K562 (cell line): ENCODE results near the gene TMEM117. TPM values are rescaled to one million over a fixed set of nuclear protein-coding genes. Genes with fewer than 3 reads are reported as not detected.

Experiments used
- ATAC-seq: fragments of 200-7000 bp; cut with Tn5 transposase; 3 replicates; pipeline ENCODE4 v1.9.1; 2020; ENCODE audit warnings: moderate library complexity
- BruUV-seq: library from RNA; stranded (reverse); fragments of 400-500 nt; replicated peaks from 2 replicates; lab custom pipeline; 2021; lab: Mats Ljungman, UMichigan
- CTCF ChIA-PET: fragments of 300-600 bp; formaldehyde crosslinking; extraction: SDS; loops from one replicate; lab custom pipeline; 2021; ENCODE audit warnings: low intra/inter-chr PET ratio; lab: Yijun Ruan, JAX
- POLR2A ChIA-PET: fragments of 300-600, 350-650 bp; sonication (Branson Sonifier 250); formaldehyde crosslinking; extraction: SDS; loops from one replicate; lab custom pipeline; 2021; ENCODE audit warnings: antibody characterized with exemption, inconsistent platforms; lab: Yijun Ruan, JAX
- DNase-seq, 4 experiments: peaks; one replicate each; pipeline versions ENCODE4 v3.0.0 to v3.0.0-alpha.2; 2011 to 2018; ENCODE audit warnings: low spot score in 3 of 4, mixed read lengths in 3 of 4; ENCODE audit errors: extremely low read depth in 1 of 4
- FAIRE-seq: peaks from 2 replicates; lab custom pipeline; 2011; peaks lifted over from hg19 to GRCh38; lab: Jason Lieb, UNC
- H2AFZ ChIP-seq: 2 replicates; pipeline ENCODE4 v1.6.0; 2011; ENCODE audit warnings: low read depth, low read length, control low read depth, inconsistent platforms
- H3K27ac ChIP-seq: fragments of 200-600 bp; 3 replicates; pipeline ENCODE4 v1.8.0; 2011; ENCODE audit warnings: low read depth, mild to moderate bottlenecking, control low read depth, inconsistent platforms, low read length, moderate library complexity, mixed read lengths; ENCODE audit errors: extremely low read depth
- H3K27me3 ChIP-seq, 2 experiments: fragments of 300-600 bp in 1 of 2; 2 replicates in 1 of 2; 3 replicates in 1 of 2; pipeline versions ENCODE4 v1.6.0 to v1.8.0; 2011; ENCODE audit warnings: inconsistent platforms in 2 of 2, low read length in 2 of 2, mild to moderate bottlenecking in 1 of 2, mixed read lengths in 1 of 2, moderate library complexity in 1 of 2; ENCODE audit not compliant: control insufficient read depth in 2 of 2, insufficient read depth in 2 of 2
- H3K36me3 ChIP-seq: fragments of 300-600 bp; 3 replicates; pipeline ENCODE4 v1.8.0; 2011; ENCODE audit warnings: mild to moderate bottlenecking, low read length, inconsistent platforms; ENCODE audit not compliant: control insufficient read depth, insufficient read depth
- H3K4me1 ChIP-seq, 2 experiments: fragments of 200-600 bp in 1 of 2; replicated peaks in 1 of 2; 2 replicates in 1 of 2; 3 replicates in 1 of 2; pipeline versions ENCODE4 v1.5.1 to v1.8.0; 2011; ENCODE audit warnings: inconsistent platforms in 2 of 2, low read length in 2 of 2, mild to moderate bottlenecking in 1 of 2, mixed read lengths in 1 of 2, moderate library complexity in 1 of 2; ENCODE audit not compliant: control insufficient read depth in 2 of 2, insufficient read depth in 2 of 2
- H3K4me2 ChIP-seq: 2 replicates; pipeline ENCODE4 v1.6.1; 2011; ENCODE audit warnings: low read length, control low read depth, inconsistent platforms, mixed read lengths; ENCODE audit not compliant: insufficient read depth
- H3K4me3 ChIP-seq: fragments of 200-600 bp; sonication (generic), shearing (Covaris generic); 2 replicates; pipeline ENCODE4 v1.5.1; 2016; ENCODE audit warnings: control low read depth, inconsistent platforms
- H3K79me2 ChIP-seq: fragments of 200-600 bp; 3 replicates; pipeline ENCODE4 v1.8.0; 2011; ENCODE audit warnings: low read length, inconsistent platforms; ENCODE audit not compliant: control insufficient read depth, insufficient read depth
- H3K9ac ChIP-seq, 2 experiments: 2 replicates each; pipeline versions ENCODE4 v1.6.0 to v1.6.1; 2011; ENCODE audit warnings: low read depth in 2 of 2, low read length in 2 of 2, control low read depth in 1 of 2, inconsistent platforms in 1 of 2, mild to moderate bottlenecking in 1 of 2, mixed read lengths in 1 of 2; ENCODE audit not compliant: insufficient read depth in 1 of 2
- H3K9me1 ChIP-seq: one replicate; pipeline ENCODE4 v1.6.0; 2011; ENCODE audit warnings: inconsistent platforms, mild to moderate bottlenecking, low read length, moderate library complexity; ENCODE audit not compliant: control insufficient read depth, insufficient read depth
- H3K9me3 ChIP-seq: replicated peaks from 2 replicates; pipeline ENCODE4 v1.5.1; 2011; ENCODE audit warnings: low read depth, low read length, inconsistent platforms; ENCODE audit not compliant: control insufficient read depth, insufficient read depth
- H4K20me1 ChIP-seq: replicated peaks from 2 replicates; pipeline ENCODE4 v1.6.1; 2011; ENCODE audit warnings: low read length, inconsistent platforms, mixed read lengths; ENCODE audit not compliant: control insufficient read depth, insufficient read depth
- C11orf30 ChIP-seq: fragments of 450-650 bp; IDR thresholded peaks from 2 replicates; pipeline ENCODE4 v1.6.1; 2016; ENCODE audit warnings: low read depth, mild to moderate bottlenecking
- FOXM1 ChIP-seq, 2 experiments: fragments of 450-650 bp in 1 of 2; sonication (generic) in 1 of 2; formaldehyde crosslinking in 1 of 2; IDR thresholded peaks; 2 replicates each; pipeline versions ENCODE4 v1.6.1 to v1.9.0; 2017 to 2022; ENCODE audit warnings: low read depth in 2 of 2, mild to moderate bottlenecking in 2 of 2, missing genetic modification reagents in 1 of 2, moderate library complexity in 1 of 2
- KLF10 ChIP-seq: fragments of 250-450 bp; sonication (Bioruptor Pico); IDR thresholded peaks from 2 replicates; pipeline ENCODE4 v1.6.1; 2021; ENCODE audit warnings: matching md5 sums
- MAFF ChIP-seq: IDR thresholded peaks from 2 replicates; pipeline ENCODE4 v1.6.1; 2012; ENCODE audit warnings: low read length, improper control_type of control experiment
- MAFG ChIP-seq: fragments of 450-650 bp; conservative IDR thresholded peaks from 2 replicates; pipeline ENCODE4 v1.6.1; 2016; ENCODE audit warnings: missing genetic modification characterization, missing compliant biosample characterization
- MED1 ChIP-seq: sonication (generic); formaldehyde crosslinking; IDR thresholded peaks from 2 replicates; pipeline ENCODE4 v1.8.1; 2023; ENCODE audit warnings: missing genetic modification reagents, borderline replicate concordance
- NCOA1 ChIP-seq: fragments of 450-650 bp; IDR thresholded peaks from 2 replicates; pipeline ENCODE4 v1.6.1; 2016; ENCODE audit warnings: low read depth
- PHB2 ChIP-seq: fragments of 450-650 bp; IDR thresholded peaks from 2 replicates; pipeline ENCODE4 v1.6.1; 2017; ENCODE audit warnings: low read depth
- RAD21 ChIP-seq, 2 experiments: fragments of 250-450 bp in 1 of 2; fragments of 450-650 bp in 1 of 2; sonication (Bioruptor Pico) in 1 of 2; formaldehyde crosslinking in 1 of 2; IDR thresholded peaks in 1 of 2; conservative IDR thresholded peaks in 1 of 2; 2 replicates each; pipeline versions ENCODE4 v1.4.0 to v1.8.0; 2020 to 2022; ENCODE audit warnings: mild to moderate bottlenecking in 2 of 2, moderate library complexity in 1 of 2
- RAD51 ChIP-seq: fragments of 450-650 bp; IDR thresholded peaks from 2 replicates; pipeline ENCODE4 v1.7.1; 2016; ENCODE audit warnings: low read depth, mild to moderate bottlenecking, borderline replicate concordance
- ZFX ChIP-seq: sonication (generic); formaldehyde crosslinking; IDR thresholded peaks from 2 replicates; pipeline ENCODE4 v1.8.0; 2022; ENCODE audit warnings: mild to moderate bottlenecking, missing genetic modification reagents, moderate library complexity
- ZNF140 ChIP-seq: fragments of 250-450 bp; sonication (Bioruptor Pico); IDR thresholded peaks from 2 replicates; pipeline ENCODE4 v1.8.0; 2021; ENCODE audit warnings: moderate library complexity, mild to moderate bottlenecking, inconsistent platforms
- ZNF316 ChIP-seq: fragments of 450-650 bp; IDR thresholded peaks from 2 replicates; pipeline ENCODE4 v1.6.1; 2016
- WGBS: fragments of 100-300 bp; shearing (Covaris generic); methylation state at CpG from one replicate; pipeline ENCODE4 v1.1.6; 2016; ENCODE audit warnings: low coverage, mixed read lengths; ENCODE audit not compliant: insufficient coverage; ENCODE audit errors: missing lambda C conversion rate; 5-methylcytosine and 5-hydroxymethylcytosine counted together
- in situ Hi-C: fragments of 300-500 bp; cut with MboI; formaldehyde crosslinking; loops from 4 replicates; pipeline ENCODE4 v1.15.0; 2018; ENCODE audit warnings: inconsistent platforms, mixed read lengths
- intact Hi-C: fragments of 100-400 bp; cut with micrococcal nuclease; formaldehyde crosslinking; loops from 2 replicates; pipeline ENCODE4 v1.14.2; 2022
- polyA plus RNA-seq, 8 experiments: library from polyadenylated mRNA; depleted of rRNA in 4 of 8; stranded (reverse) in 5 of 8; unstranded in 3 of 8; fragments of >200 nt; fragmentation: Nextera tagmentation in 2 of 8; fragmentation: Illumina TruSeq in 1 of 8; extraction: Ambion mirVana in 2 of 8; extraction: Trizol in 1 of 8; gene quantifications; 2 replicates each; pipeline versions ENCODE4 v1.2.1 to v1.2.3, GENCODE V29; 2011 to 2014; ENCODE audit warnings: inconsistent platforms in 1 of 8, missing spikeins in 1 of 8
- total RNA-seq, 7 experiments: library from RNA; depleted of rRNA in 6 of 7; stranded (reverse); fragments of >200 nt in 6 of 7; fragmentation: Illumina TruSeq in 2 of 7; extraction: Trizol in 2 of 7; gene quantifications; 2 replicates each; pipeline versions ENCODE4 v1.2.1 to v1.2.3, GENCODE V29; 2011 to 2021; ENCODE audit warnings: low replicate concordance in 1 of 7
- TF ChIP-seq, protein P1 (sequence below): fragments of 250-450 bp; sonication (Bioruptor Pico); IDR thresholded peaks from 2 replicates; pipeline ENCODE4 v1.5.0; 2021; ENCODE audit warnings: mild to moderate bottlenecking, moderate library complexity

Gene TMEM117
- total and polyA plus RNA-seq, 9 of the 15 experiments (the other 6 are each of a cell fraction or from before 2014, with no cell fraction given), result 0.31 to 2.8 (median 1.0) TPM

DNA sequence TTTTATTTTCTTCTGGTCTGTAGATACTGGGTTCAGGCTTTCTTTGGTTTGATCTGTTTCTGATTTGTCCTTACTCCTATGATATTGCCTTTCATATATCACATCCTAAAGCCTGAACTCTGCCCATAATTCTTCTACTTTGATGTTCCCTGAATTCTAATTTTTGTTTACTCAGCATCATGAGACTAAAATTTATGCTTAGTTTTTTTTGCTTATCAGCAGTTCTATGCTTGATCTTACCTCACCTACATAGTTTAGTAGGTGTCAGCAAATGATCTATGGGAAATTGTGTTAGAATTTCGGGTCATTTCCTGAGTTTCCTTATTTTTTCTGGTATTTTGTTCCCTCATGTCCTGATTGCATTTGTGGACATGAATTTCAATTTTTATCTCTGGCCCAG is 94.2 kb downstream of the TMEM117 start:
- Histone ChIP-seq H3K27ac (no peak overlapping the region), H4K20me1 (no peaks in the 10 kb centered on the region), H3K4me3 (no peak overlapping the region), H3K79me2 (no peaks in the 10 kb centered on the region), H3K4me2 (no peak overlapping the region), H3K9me1 (no peaks in the 10 kb centered on the region), H3K4me1 (no peaks in the 10 kb centered on the region), H3K27me3 (no peaks in the 10 kb centered on the region), H3K36me3 (no peaks in the 10 kb centered on the region), H3K9me3 (no peaks in the 10 kb centered on the region), H3K9ac (no peak overlapping the region), H2AFZ (no peak overlapping the region)
- 0% methylated on average over 1 of the region's 1 CpG for WGBS
- TF ChIP-seq C11orf30 (peak; percentile 59), ZNF140 (CRISPR knock-in tag) (no peak), MAFG (tag) (peak; percentile 61), ZNF316 (peak; percentile 78), MAFF (peak; percentile 39; the same call in 1 of the 2 replicates), MED1 (CRISPR knock-in tag) (no peak), RAD51 (no peak)
- intact Hi-C loops, result no loop called here
- CTCF ChIA-PET, result no interaction called here
- POLR2A ChIA-PET, result no interaction called here
- BruUV-seq, result no TSS peak
- ATAC-seq (no peak), DNase-seq (no peak), FAIRE-seq (no peak)
- in situ Hi-C loops, result no loop called here

DNA sequence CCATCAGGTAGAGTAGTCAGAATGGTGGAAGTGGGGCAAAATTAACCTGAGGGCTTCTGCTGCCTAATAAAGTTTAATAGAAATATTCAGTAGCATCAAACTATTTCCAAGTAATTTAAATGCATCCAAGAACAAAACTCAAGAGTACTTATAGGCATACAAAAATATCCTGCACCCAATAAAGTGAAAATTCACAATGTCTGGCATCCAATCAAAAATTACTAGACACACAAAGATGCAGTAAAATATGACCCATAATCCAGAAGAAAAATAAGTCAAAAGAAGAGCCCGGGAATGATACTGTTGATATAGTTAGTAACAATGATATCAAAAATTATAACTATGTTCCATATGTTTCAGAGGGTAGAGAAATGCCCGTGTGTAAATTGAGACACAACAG is 95.3 kb downstream of the TMEM117 start:
- Histone ChIP-seq H3K9me1 (no peaks in the 10 kb centered on the region), H4K20me1 (no peaks in the 10 kb centered on the region), H3K9ac (no peak overlapping the region), H3K36me3 (no peaks in the 10 kb centered on the region), H3K4me1 (no peaks in the 10 kb centered on the region), H2AFZ (no peak overlapping the region), H3K27ac (no peak overlapping the region), H3K27me3 (no peaks in the 10 kb centered on the region), H3K79me2 (no peaks in the 10 kb centered on the region), H3K4me2 (no peak overlapping the region), H3K4me3 (no peak overlapping the region), H3K9me3 (no peaks in the 10 kb centered on the region)
- FAIRE-seq (no peak), ATAC-seq (no peak), DNase-seq (no peak)
- POLR2A ChIA-PET, result no interaction called here
- WGBS, result 0% methylated on average over 2 of the region's 2 CpGs
- intact Hi-C loops (no loop called here), in situ Hi-C loops (no loop called here)
- CTCF ChIA-PET, result no interaction called here
- no TSS peak for BruUV-seq
- TF ChIP-seq NCOA1 (no peak), ZFX (CRISPR knock-in tag) (no peak), KLF10 (CRISPR knock-in tag) (no peak), PHB2 (no peak), RAD21 (CRISPR knock-in tag; conservative IDR thresholded peaks at IDR 0.05 in 1 of 2, IDR thresholded peaks at IDR 0.05 in 1 of 2) (no peak), FOXM1 (IDR thresholded peaks at IDR 0.05; ENCODE audit: low read depth) (no peak), FOXM1 (CRISPR knock-in tag; IDR thresholded peaks at IDR 0.05; ENCODE audit: low read depth) (no peak)
- TF ChIP-seq, protein P1, sequence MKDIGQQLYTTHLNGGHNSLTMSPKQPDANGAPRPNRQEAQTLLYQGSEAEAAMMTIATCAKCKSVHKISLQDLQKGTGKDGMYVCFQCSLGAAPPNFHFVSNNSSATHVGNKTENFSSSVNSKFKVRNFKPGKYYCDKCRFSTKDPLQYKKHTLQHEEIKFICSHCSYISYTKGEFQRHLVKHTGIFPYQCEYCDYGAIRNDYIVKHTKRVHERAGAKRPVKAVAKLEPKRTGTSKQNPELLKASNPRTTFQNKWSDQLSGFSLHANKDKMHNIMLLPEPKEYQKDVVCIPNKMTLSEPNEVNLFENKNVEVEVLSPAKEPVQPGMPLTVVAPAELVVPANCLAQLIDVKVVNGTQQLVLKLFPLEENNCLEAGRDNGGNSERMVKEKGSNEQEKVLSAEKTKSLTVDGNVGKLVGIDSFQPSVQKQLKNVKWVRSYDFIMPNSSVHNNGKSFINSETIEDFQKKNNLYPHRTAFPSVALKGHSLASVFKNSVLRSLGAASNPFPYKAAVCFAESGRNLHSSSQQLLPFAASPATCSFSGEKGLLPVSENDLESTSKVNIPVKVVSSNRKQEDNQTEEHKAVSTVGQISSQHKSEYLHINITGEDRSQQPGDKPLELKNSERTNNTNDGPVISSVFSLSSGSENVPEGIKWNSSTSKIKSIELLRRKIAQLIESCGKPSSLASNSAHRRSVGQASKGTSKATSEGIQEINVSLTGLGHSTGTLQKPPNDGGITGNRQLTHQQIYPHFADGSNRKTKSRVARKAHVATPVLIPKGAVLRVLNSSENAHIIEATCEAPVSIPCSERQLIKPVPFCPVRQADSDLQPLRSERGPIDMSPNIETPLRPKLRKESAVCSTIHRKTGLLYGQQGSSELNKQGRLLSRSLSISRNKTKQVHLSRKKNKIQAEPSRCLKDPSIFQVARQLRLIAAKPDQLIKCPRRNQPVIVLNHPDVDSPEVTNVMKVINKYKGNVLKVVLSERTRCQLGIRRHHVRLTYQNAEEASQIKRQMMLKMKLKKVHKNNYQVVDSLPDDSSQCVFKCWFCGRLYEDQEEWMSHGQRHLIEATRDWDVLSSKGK (CRISPR knock-in tag), result no peak
